ENCODE results near the gene IGHMBP2.
A peak's percentile ranks its signal among the peaks of the same experiment; 100 is the strongest.
"Not testable (repeated sequence)": the region's sequence is repeated elsewhere in the genome, so short reads cannot be mapped to it uniquely, and the experiment has no call there.

Gene IGHMBP2

DNA sequence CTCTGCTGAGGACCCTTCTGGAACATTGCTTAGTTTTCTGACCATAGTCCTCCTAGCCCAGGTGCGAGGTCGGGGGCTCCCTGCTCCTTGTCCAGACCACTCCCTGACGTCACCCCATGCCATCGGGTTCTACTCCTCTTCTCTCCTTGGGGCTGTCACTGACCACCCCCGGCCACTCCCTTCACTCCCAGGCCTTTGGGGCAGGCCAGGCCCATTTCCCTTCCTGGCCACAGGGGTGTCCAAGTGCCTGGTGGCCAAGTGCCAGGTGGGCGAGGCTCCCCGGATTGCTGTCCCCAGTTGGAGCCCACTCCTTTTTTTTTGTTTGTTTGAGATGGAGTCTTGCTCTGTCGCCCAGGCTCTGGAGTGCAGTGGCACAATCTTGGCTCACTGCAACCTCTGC lies 57.6 kb downstream of the IGHMBP2 start:
- DNase-seq (ENCODE audit: low spot score), result no peak

DNA sequence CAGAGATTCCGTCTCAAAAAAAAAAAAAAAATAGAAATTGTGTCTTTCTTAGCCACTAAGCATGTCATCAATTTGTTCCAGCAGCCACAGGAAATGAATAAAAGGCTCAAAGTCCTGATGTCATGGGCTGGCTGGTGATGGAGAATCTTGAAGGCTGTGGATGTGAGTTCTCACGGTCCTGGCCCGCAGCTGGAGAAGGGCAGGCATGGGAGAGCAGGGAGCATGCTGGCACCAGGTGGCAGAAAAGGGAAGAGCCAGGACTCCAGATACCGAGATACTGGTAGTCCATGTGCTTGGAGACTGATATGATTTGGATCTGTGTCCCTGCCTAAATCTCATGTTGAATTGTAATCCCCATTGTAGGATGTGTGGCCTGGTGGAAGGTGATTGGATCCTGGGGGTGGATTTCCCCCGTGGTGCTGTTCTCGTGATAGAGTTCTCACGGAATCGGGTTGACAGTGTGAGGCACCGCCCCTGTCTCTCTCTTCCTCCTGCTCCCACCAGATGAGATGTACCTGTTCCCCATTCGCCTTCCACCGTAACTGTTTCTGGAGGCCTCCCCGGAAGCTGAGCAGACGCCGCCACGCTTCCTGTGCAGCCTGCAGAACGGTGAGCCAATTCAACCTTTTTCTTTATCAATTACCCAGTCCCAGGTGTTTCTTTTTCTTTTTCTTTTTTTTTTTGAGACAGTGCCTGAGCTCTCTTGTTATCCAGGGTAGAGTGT lies 59.0 kb downstream of the IGHMBP2 start:
- DNase-seq (ENCODE audit: low spot score), result peak; percentile 31

DNA sequence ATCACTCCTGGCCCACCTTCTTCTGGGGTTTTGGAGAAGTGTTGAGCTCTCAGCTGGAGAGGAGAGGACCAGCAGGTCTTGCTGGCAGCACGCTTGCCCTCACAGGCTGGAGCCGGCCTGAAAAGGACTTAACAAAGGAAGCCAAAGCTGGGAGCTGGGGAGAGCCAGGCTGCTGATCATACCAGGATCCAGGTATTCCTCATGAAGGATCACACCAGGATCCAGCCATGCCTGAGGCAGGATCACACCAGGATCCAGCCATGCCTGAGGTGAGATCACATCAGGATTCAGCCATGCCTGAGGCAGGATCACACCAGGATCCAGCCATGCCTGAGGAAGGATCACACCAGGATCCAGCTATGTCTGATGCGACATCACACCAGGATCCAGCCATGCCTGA lies 60.1 kb downstream of the IGHMBP2 start:
- no peak for DNase-seq (ENCODE audit: low spot score)

DNA sequence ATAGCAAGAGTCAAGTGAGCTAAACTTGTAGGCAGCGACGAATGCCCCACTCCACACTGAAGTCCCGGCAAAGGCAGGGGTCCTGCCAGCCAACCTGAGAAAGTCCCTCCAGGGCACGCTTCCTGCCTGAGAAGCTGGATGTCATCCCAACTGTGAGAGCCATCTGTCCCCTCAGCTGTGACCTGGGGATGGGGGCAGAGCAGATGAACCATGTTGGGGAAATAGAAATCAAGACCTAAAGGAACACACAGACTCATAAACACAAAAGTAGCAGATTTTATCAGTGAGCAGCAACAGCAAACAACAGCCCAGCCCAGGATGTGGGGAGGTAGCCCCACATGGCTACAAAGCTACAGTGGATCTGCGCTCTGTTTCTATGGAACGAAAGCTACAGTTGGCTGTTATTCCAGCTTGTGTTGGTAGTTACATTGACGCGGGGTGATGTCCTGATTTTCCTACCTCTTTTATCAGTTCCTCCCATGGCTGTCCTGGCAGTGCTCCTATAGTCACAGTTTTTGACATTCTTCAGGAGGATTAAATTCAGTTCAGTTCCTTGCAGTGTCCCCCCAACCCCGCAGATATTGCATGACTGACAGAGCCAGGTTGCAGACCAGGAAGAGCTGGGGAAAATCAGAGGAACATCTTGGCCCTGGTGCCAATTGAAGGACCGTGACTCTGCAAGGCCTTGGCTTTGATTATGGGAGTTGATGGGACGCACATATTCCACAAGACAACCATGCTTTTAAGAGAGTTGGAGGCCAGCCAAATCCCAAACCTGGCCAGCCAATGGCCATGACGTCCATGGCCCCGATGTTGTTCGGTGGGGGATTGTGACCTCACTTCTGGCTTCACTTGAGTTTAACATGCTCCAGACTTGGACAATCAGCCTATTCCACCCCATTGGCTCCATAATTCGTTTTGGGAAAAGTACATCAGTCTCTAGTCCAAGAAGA lies 62.5 kb downstream of the IGHMBP2 start:
- DNase-seq (ENCODE audit: low spot score), result peak; percentile 11

DNA sequence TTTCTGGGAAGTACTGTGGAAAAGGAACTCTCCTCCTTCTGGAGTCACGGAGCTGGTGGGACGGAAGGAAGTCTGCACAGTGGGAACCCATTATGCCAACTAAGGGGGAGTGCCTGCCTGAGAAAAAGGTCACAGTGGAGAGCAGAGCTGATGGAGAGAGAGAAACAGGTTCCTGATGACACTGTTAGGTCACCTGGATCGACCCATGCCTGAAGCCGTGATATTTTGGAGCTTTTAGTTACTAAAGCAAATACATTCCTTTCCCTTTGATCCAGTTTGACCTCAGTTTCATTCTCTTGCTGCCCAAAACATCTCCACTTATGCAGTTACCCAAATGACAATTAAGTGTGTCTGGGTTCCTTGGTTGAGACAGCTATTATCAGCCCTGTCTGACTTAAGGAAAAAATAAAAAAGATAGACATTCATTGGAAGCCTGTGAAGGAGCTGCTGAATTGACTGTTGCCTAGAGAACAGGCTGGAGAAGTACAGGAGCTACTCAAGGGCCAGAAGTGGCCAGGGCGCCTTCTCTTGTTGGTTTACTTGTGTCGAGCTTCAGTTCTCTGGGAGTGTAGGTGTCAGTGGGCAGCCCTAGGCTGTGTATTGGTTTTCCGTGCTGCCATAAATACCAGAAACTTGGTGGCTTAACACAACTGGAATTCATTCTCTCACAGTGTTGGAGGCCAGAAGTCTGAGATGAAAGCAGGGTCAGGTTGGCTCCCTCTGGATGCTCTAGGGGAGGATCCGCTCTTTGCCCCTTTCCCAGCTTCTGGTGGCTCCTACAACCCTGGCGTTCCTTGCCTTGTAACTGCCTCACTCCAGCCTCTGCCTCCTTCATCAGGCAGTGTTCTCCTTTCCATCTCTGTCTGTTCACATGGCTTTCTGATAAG lies 63.4 kb downstream of the IGHMBP2 start:
- no peak for DNase-seq (ENCODE audit: low spot score)

DNA sequence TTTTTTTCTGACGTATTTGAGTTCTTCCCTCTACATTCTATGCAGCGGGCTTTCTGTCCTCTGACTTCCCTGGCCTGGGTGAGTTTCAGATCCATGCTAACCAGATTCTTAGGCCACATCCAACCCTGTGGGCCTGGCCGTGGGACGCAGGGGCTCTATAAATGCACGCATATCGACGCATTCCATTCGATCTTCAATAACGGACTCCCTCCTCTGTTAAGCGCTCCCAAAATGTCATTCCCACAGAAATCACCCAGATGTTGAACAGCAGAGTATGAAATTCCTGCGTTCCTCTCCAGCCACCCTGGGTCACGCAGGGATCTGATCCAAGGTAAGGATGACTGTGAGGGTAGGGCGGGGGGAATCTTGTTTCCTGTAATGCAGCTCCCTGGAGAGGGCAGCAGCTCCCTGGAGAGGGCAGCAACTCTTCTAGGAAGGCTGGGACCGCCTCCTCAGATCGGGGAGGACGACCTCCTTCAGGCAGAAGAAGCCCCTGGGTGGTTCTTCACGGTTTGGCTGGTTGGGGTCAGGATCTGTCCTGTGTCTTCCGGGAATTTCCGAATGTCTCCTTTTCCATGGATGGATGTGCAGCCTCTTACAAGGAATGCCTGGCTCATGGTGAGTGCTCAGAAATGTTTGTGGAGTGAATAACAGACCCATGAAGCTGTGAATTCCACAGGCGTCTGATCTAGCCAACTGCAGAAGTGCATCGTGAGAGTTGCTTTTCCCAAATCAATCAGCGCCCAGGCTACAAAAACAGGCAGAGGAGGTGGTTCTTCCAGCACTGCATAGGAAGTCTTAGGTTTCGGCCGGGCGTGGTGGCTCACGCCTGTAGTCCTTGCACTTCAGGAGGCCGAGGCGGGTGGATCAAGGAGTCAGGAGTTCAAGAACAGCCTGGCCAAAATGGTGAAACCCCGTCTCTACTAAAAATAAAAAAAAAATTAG lies 64.9 kb downstream of the IGHMBP2 start:
- DNase-seq (ENCODE audit: low spot score), result no peak

DNA sequence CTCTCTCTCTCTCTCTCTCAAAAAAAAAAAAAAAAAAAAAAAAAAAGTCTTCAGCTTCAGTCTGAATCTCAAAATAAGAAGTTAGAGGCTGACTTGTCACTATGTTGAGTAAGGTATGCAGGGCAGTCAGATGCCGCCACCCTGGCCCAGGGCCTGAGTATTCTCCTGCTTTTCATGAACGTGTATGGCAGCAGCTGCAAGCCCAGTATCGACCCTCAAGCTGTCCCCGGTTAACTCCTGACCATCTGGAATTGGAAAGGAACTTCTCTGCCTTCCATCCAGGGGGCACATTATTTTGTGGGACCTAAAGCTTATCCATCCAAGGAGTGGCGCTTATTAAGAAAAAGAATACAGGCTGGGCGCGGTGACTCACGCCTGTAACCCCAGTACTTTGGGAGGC lies 65.7 kb downstream of the IGHMBP2 start:
- no peak for DNase-seq (ENCODE audit: low spot score)

DNA sequence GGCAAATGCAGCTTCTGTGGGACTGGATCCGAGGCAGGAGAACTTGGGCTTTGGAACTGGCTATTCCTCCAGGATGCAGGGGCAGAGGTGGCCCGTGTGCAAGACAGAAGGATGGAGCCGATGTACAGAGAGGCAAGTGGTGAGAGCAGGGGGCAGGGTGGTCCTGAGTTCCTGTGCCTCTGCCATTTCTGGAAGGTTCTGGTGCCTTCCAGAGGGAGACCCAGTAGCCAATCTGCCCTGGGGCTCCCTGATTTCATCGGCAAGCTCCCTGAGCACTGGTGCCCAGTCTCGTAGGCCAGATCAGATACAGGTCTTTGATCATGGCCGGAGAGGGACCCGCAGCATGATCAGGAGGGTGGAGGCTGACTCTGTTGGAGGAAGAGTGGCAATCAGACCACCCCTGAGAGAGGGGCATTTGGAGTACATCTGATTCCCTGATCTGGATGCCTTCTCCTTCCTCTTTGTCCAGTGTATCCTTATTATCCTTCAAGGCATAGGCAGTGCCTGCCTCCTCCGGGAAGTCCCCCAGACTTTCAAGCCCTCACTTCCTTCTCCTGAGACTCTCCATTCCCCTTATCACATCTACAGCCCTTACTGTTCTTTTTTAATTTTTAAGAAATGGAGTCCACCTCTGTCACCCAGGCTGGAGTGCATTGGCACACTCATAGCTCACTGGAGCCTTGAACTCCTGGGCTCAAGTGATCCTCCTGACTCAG lies 67.4 kb downstream of the IGHMBP2 start:
- no peak for DNase-seq (ENCODE audit: low spot score)

DNA sequence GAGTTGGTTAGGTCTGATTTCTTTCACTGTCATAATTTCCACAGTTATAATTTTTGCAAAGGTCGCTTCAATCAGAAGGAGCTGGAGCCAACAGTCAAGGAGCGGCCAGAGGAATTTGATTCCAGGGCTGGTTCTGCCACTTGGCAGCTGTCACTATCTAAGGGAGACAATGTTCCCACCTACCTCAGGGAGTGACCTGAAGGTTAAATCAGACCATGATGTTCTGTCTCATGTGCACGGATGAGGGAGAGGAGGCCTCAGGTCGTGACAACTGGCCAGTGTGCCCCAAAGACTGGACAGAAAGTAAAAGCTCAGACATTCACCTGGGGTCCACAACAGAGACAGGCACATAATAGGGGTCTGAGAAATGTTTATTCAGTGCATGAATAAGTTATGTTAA lies 69.5 kb downstream of the IGHMBP2 start:
- no peak for DNase-seq (ENCODE audit: low spot score)

DNA sequence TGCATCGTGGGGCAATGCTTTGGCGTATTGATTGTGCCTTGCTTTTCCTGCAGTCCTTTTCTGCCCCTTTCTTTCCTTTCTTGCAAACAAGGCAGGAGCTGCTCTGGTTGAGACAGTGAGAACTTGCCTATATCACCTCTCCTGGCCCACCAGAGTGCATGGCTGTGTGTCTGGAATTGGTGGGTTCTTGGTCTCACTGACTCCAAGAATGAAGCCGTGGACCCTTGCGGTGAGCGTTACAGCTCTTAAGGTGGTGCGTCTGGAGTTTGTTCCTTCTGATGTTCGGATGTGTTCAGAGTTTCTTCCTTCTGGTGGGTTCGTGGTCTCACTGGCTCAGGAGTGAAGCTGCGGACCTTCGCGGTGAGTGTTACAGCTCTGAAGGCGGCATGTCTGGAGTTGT lies 70.0 kb downstream of the IGHMBP2 start:
- DNase-seq (ENCODE audit: low spot score), result not testable (repeated sequence)

DNA sequence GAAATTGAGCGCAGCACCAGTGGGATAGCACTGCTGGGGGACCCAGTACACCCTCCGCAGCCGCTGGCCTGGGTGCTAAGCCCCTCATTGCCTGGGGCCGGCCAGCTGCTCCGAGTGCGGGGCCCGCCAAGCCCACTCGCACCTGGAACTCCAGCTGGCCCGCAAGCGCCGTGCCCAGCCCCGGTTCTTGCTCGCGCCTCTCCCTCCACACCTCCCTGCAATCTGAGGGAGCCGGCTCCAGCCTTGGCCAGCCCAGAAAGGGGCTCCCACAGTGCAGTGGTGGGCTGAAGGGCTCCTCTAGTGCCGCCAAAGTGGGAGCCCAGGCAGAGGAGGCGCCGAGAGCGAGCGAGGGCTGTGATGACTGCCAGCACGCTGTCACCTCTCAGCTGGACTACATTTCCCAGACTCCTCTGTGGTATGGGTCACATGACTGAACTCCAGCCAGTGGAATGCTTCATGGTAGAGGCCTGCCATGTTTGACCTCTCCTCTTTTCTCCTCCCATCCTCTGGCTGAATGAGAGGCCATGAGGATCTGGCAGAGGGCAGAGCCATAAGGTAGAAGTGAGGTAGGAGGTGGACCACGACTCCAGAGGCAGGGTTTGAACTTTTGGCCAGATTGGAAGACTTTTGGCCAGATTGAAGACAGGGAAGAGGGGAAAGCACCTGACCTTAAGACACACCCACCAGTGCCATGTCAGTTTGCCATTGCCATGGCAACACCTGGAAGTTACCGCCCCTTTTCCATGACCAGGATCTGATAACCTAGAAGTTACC lies 70.9 kb downstream of the IGHMBP2 start:
- no peak for DNase-seq (ENCODE audit: low spot score)

DNA sequence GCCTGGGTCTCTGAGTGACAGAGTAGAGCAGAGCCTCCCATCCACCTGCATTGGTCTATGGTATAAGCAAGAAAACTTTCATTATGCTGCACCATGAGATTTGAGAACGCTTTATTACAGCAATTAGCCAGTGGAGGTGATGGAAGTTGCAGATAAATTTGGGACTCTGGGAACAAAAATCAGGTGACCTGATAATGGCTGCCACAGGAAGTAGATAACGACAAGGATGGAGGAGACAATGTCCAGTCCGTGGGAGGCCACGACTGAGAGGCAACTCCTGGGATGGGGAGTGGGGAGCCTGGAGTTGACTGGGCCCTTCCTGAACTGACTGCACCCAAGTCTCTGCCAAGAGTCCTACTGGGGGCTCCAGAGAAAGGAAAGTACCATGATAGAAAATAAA lies 72.4 kb downstream of the IGHMBP2 start:
- DNase-seq (ENCODE audit: low spot score), result no peak

DNA sequence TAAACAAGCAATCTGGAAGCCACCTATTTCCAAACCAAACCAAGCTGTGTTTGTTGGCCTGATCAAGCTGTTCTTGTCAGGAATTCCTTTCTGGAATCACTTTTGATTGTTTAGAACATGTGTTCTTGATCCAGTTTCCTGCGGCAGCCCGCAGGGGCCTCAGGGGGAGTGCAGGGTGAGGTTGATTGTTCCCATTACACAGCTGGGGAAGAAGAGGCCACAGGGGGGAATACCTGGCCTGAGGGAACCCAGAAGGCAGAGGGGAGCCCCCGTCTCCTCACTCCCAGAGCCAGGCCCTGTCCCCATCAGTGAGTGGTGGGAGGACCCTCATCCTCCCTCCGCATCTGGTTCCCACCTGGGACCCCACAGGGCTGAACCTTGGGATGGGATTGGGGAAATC lies 72.9 kb downstream of the IGHMBP2 start:
- DNase-seq (ENCODE audit: low spot score), result no peak

DNA sequence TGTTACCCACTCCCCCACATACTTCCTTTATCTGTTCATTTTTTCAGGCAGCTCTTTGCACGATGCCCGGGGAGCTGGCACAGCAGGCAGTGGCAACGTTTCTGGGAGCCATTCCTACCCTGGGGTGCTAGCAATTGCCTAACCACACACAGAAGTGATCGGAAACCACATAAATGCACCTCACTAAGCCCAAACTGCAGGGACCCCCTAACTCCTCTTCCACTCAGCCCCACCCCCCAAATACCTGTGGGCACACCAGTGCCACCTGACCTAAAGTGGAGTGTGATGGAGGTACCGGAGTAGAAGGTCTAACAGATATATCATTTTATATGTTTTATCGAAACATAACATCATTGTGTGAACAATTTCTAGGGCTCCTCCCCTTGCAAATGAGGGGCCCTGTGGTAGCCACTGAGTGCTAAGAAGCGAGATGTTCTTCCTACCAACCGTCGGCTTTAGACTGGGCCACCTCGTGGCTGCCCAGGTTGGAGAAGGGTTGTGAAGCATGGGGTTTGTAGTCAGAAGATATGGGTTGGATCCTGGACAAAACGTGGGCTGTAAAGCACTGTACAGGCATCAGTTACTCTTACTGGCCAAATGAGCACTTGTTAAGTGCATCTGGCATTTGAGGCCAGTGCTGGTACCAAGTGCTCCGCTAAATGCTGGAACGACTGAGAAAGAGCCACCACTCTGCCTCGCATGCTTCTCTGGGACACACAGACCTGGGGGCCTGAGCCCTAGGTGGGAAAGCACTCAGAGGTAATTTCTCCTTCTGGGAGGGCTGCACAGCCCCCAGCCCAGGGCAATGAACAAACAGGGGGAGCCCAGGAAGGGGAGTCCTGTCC lies 74.3 kb downstream of the IGHMBP2 start:
- no peak for DNase-seq (ENCODE audit: low spot score)

DNA sequence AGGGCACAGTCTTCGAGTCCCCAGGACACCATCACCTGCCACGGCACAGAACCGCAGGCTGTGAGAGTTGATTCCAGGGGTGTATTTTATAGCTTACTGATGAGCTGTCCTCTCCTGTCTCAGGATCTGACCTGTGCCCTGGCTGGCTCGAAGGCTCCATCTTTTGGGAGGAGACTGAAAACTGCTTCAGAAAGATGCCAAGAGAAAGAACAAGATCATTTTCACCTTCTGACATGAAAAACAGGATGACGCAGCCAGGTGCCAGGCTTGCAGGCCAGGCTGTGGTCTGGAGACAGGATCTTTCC lies 74.9 kb downstream of the IGHMBP2 start:
- DNase-seq (ENCODE audit: low spot score), result no peak

DNA sequence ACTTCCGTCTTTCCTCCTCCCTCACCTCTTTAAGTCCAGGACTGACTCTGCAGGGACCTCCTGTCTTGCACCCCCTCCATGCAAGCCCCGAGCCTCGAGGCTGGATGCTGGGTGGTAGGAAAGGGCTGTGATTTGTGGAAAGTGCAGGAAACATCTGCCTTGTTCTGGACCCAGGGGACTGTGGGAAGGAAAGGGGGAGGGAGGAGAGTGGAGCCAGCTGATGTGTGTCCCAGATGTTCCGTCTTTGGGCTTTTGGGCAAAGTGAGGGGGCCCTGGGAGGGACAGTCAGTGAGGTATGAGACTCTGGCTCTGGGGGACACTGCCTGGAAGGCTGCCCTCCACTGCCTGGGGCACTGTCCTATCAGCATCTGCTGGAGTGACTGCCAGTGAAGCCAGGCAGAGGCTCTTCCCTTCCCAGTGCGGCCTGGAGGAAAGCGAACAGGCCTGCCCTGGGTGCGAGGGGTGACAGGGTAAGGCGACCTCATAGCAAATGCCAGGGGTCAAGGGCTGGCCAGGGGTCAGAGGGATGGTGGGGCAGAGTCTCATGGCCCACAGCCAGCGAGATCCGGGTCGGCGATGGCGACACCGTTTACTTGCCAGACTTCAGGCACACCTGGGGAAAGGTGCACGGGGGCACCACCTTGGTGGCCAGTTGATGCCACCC lies 75.4 kb downstream of the IGHMBP2 start:
- DNase-seq (ENCODE audit: low spot score), result no peak

DNA sequence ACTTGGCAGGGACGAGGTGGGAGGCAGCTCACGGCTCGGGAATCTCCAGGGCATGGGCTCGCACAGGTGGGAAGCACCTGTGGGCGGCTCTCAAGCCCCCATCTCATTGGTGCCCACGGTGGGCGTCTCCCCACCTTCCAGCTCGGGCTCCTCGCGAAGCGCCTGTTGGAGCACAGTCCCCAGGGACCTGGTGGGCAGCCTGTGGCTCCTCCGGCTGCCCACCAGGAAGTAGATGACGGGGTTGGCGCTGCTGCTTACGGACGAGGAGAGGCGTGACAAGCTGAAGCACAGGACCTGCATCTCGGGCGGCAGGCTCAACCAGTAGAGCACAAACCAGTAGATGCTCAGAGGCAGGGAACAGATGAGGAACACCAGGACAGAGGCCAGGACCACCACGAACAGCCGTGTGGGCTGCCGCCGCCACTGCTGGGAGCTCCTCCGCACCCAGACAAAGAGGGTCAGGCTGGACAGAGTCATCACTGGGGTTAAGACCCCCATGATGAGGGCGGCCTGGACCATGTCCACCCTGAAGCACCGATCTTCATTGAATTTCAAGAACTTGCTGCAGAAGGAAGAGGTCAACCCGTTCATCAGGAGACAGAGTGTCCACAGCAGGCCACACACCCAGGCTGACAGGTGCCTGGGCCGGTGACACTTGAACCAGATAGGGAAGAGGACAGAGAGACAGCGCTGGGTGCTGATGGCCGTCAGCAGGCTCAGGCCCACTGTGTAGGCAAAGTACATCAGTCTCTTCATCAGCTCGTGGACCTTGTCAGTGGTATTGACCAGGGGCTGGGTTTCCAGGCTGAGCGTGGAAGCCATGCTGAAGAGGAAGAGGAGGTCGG lies 76.5 kb downstream of the IGHMBP2 start:
- no peak for DNase-seq (ENCODE audit: low spot score)

DNA sequence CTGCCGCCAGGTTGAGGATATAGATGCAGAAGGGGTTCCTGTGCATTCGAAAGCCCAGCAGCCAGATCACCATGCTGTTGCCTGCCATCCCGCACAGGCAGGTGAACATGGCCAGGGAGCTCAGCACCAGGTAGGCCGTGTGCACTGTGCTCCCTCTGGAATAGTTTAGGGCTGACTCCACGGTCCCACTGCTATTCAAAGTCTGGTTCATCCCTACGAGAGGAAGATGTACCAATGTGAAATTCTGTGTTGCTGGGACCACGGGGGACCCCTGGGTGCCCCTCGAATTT lies 77.0 kb downstream of the IGHMBP2 start, which contains the start of gene MRGPRD:
MRGPRD (minus strand) TSS at position 211 of the 290 bp plus-strand sequence; CDS start at position 211, 0 bp downstream.
- no peak for DNase-seq (ENCODE audit: low spot score)

Data from CD4-positive, alpha-beta T cell treated with Interleukin-2 at 100 ng/mL for 4 hours (primary cell).